DOHH2 (cell line): Measurements from ENCODE around the gene VHLL.
"Not testable (repeated sequence)": the region's sequence is repeated elsewhere in the genome, so short reads cannot be mapped to it uniquely, and the experiment has no call there.

Source experiments
- H3F3A ChIP-seq: fragments of 200-600 bp; sonication (generic), shearing (Covaris generic); 2 replicates; pipeline ENCODE4 v1.6.0; 2016; ENCODE audit warnings: antibody characterized with exemption, mild to moderate bottlenecking; ENCODE audit not compliant: control insufficient read depth, insufficient read depth
- H3K27ac ChIP-seq: fragments of 200-600 bp; sonication (generic); 2 replicates; pipeline ENCODE4 v1.5.1; 2014; ENCODE audit warnings: low read depth, mild to moderate bottlenecking, low read length, moderate library complexity
- H3K27me3 ChIP-seq: fragments of 200-600 bp; sonication (generic); 2 replicates; pipeline ENCODE4 v1.6.1; 2014; ENCODE audit warnings: mild to moderate bottlenecking, low read length, mixed read lengths; ENCODE audit not compliant: control insufficient read depth
- H3K36me3 ChIP-seq: fragments of 200-600 bp; sonication (generic); 2 replicates; pipeline ENCODE4 v1.6.1; 2014; ENCODE audit warnings: mild to moderate bottlenecking, low read length, moderate library complexity, mixed read lengths; ENCODE audit not compliant: control insufficient read depth
- H3K4me1 ChIP-seq: fragments of 200-600 bp; sonication (generic); 2 replicates; pipeline ENCODE4 v1.6.1; 2014; ENCODE audit warnings: mild to moderate bottlenecking, low read length, mixed read lengths; ENCODE audit not compliant: control insufficient read depth
- H3K4me2 ChIP-seq: fragments of 200-600 bp; sonication (generic); 2 replicates; pipeline ENCODE4 v1.6.0; 2014; ENCODE audit warnings: mild to moderate bottlenecking, low read length, moderate library complexity
- H3K4me3 ChIP-seq: fragments of 200-600 bp; sonication (generic); 2 replicates; pipeline ENCODE4 v1.5.1; 2014; ENCODE audit warnings: mild to moderate bottlenecking, low read length, mixed read lengths
- H3K79me2 ChIP-seq: fragments of 200-600 bp; sonication (generic); 2 replicates; pipeline ENCODE4 v1.6.1; 2014; ENCODE audit warnings: mild to moderate bottlenecking, low read length, mixed read lengths; ENCODE audit not compliant: control insufficient read depth
- H3K9me2 ChIP-seq: fragments of 200-600 bp; sonication (generic); replicated peaks from 2 replicates; pipeline ENCODE4 v1.6.1; 2014; ENCODE audit warnings: mild to moderate bottlenecking, low read length, mixed read lengths; ENCODE audit not compliant: control insufficient read depth
- H3K9me3 ChIP-seq: fragments of 200-600 bp; sonication (generic); 2 replicates; pipeline ENCODE4 v1.6.1; 2014; ENCODE audit warnings: antibody characterized with exemption, low read length, mixed read lengths; ENCODE audit not compliant: control insufficient read depth, insufficient read depth
- H4K20me1 ChIP-seq: fragments of 200-600 bp; sonication (generic); 2 replicates; pipeline ENCODE4 v1.6.0; 2014; ENCODE audit warnings: low read depth, mild to moderate bottlenecking, antibody characterized with exemption, low read length, moderate library complexity; ENCODE audit not compliant: control insufficient read depth, insufficient read depth
- CTCF ChIP-seq: fragments of 200-600 bp; sonication (generic); IDR thresholded peaks from one replicate; pipeline ENCODE4 v1.5.1; 2014; ENCODE audit warnings: antibody characterized with exemption, mild to moderate bottlenecking, low read depth, low read length; ENCODE audit not compliant: poor library complexity, severe bottlenecking
- EZH2phosphoT487 ChIP-seq: fragments of 200-600 bp; sonication (generic); IDR thresholded peaks from 2 replicates; pipeline ENCODE4 v1.6.1; 2017; ENCODE audit warnings: borderline replicate concordance, mild to moderate bottlenecking, antibody characterized with exemption, low read length, moderate library complexity, mixed read lengths

The VHLL gene

GRCh38 chr1:156298852-156299357 is at the start of gene VHLL:
Gene VHLL (minus strand): TSS chr1:156299307. CDS start chr1:156299189, 118 bp downstream.
- H3K4me1 ChIP-seq, result no peaks in the 10 kb centered on the region; the same call in 1 of the 2 replicates
- H3K9me3 ChIP-seq, result no peaks in the 10 kb centered on the region
- no peaks in the 10 kb centered on the region for H3K27me3 ChIP-seq
- H3K36me3 ChIP-seq, result no peaks in the 10 kb centered on the region
- no peak within 1 kb of the TSS for H3K4me2 ChIP-seq
- TF ChIP-seq EZH2phosphoT487, result no peak
- TF ChIP-seq CTCF, result no peak
- peaks cover 18% of the 10 kb centered on the region for H3F3A ChIP-seq
- H4K20me1 ChIP-seq, result no peaks in the 10 kb centered on the region
- H3K79me2 ChIP-seq, result no peaks in the 10 kb centered on the region
- H3K27ac ChIP-seq, result no peak within 1 kb of the TSS
- H3K9me2 ChIP-seq, result no peaks in the 10 kb centered on the region
- H3K4me3 ChIP-seq, result no peak within 1 kb of the TSS

- Histone ChIP-seq H3K9me3 (no peaks in the 10 kb centered on the region), H3K27ac (no peak overlapping the region), H3F3A (no peaks in the 10 kb centered on the region), H3K4me2 (no peak overlapping the region), H3K79me2 (no peaks in the 10 kb centered on the region), H3K9me2 (no peaks in the 10 kb centered on the region), H3K36me3 (no peaks in the 10 kb centered on the region), H3K4me3 (no peak overlapping the region), H3K27me3 (peaks cover 22% of the 10 kb centered on the region), H3K4me1 (no peaks in the 10 kb centered on the region), H4K20me1 (no peaks in the 10 kb centered on the region)
- TF ChIP-seq EZH2phosphoT487 (no peak), CTCF (no peak)
These were observed 48.2 kb upstream of the VHLL start for GRCh38 chr1:156347331-156347730.

GRCh38 chr1:156346636-156347035 is 47.5 kb upstream of the VHLL start:
- H3F3A ChIP-seq, result no peaks in the 10 kb centered on the region
- H3K9me2 ChIP-seq, result no peaks in the 10 kb centered on the region
- H3K4me3 ChIP-seq, result no peak overlapping the region
- TF ChIP-seq CTCF, result no peak
- no peak for TF ChIP-seq EZH2phosphoT487
- no peak overlapping the region for H3K27ac ChIP-seq
- H4K20me1 ChIP-seq, result no peaks in the 10 kb centered on the region
- no peaks in the 10 kb centered on the region for H3K9me3 ChIP-seq
- H3K36me3 ChIP-seq, result no peaks in the 10 kb centered on the region
- H3K27me3 ChIP-seq, result peaks cover 22% of the 10 kb centered on the region
- no peaks in the 10 kb centered on the region for H3K79me2 ChIP-seq
- no peaks in the 10 kb centered on the region for H3K4me1 ChIP-seq
- H3K4me2 ChIP-seq, result no peak overlapping the region

GRCh38 chr1:156346035-156346434 is 46.9 kb upstream of the VHLL start:
- not testable (repeated sequence) for H3K36me3 ChIP-seq, H3K79me2 ChIP-seq, H3K4me3 ChIP-seq, H3K27ac ChIP-seq, H3K4me2 ChIP-seq, H3K9me3 ChIP-seq, H3K9me2 ChIP-seq, H3K4me1 ChIP-seq, H4K20me1 ChIP-seq, H3F3A ChIP-seq
- H3K27me3 ChIP-seq, result peaks cover 17% of the 10 kb centered on the region
